ENCODE data around the gene DDX46.

The DDX46 gene

GRCh38 chr5:134735243-134735642 is 23.3 kb upstream of the DDX46 start:
- CTCF ChIA-PET = interaction anchor here (1.3 to 1.9 kb wide), 4 partner anchors 10 to 169 kb away, joined by 3 to 8 read pairs (median 6); partner anchors contain the start of genes DDX46 and PCBD2
- POLR2A ChIA-PET = no interaction called here
- DNase-seq (ENCODE audit: extremely low spot score) = no peak
- TF ChIP-seq CTCF (IDR thresholded peaks at IDR 0.05; ENCODE audit: control extremely low read depth, extremely low read depth, low read depth, missing control alignments) = no peak

- DNase-seq (ENCODE audit: extremely low spot score) = no peak
- no peak for TF ChIP-seq CTCF (IDR thresholded peaks at IDR 0.05; ENCODE audit: control extremely low read depth, extremely low read depth, low read depth, missing control alignments)
- ChIA-PET POLR2A (no interaction called here), CTCF (interaction anchor here (1.1 to 1.7 kb wide), 5 partner anchors 11 to 168 kb away, joined by 3 to 8 read pairs (median 5); partner anchors contain the start of genes DDX46 and PCBD2)
These were observed 22.3 kb upstream of the DDX46 start for GRCh38 chr5:134736173-134736812.

GRCh38 chr5:134738133-134738962 is 20.2 kb upstream of the DDX46 start, which contains the start of gene CAMLG:
Gene CAMLG (plus strand): TSS chr5:134738548. CDS start chr5:134738621, 73 bp downstream.
- TF ChIP-seq CTCF (IDR thresholded peaks at IDR 0.05; ENCODE audit: control extremely low read depth, extremely low read depth, low read depth, missing control alignments) = peak; percentile 87
- POLR2A ChIA-PET = interaction anchor here (0.5 to 1.0 kb wide), 2 partner anchors 164 to 286 kb away, joined by 5 to 7 read pairs; no protein-coding TSS in a partner anchor
- peak; percentile 95 for DNase-seq (ENCODE audit: extremely low spot score)
- CTCF ChIA-PET = interaction anchor here (0.6 to 5.7 kb wide), 24 partner anchors 9 to 179 kb away, joined by 3 to 66 read pairs (median 4); partner anchors contain the start of genes DDX46 and PCBD2

- ChIA-PET POLR2A (interaction anchor here (1.0 kb wide), 1 partner anchor 163 kb away, joined by 5 read pairs; no protein-coding TSS in a partner anchor), CTCF (interaction anchor here (0.6 to 5.7 kb wide), 28 partner anchors 8 to 179 kb away, joined by 3 to 66 read pairs (median 4); partner anchors contain the start of genes DDX46 and PCBD2)
- peak; percentile 47 for DNase-seq (ENCODE audit: extremely low spot score)
- TF ChIP-seq CTCF (IDR thresholded peaks at IDR 0.05; ENCODE audit: control extremely low read depth, extremely low read depth, low read depth, missing control alignments) = peak; percentile 22
These were observed 19.5 kb upstream of the DDX46 start for GRCh38 chr5:134738963-134739661.

- ChIA-PET POLR2A (interaction anchor here (0.6 kb wide), 1 partner anchor 12 kb away, joined by 5 read pairs; no protein-coding TSS in a partner anchor), CTCF (interaction anchor here (0.8 to 5.7 kb wide), 7 partner anchors 10 to 164 kb away, joined by 3 to 66 read pairs (median 3); partner anchors contain the start of genes DDX46 and PCBD2)
- no peak for TF ChIP-seq CTCF (IDR thresholded peaks at IDR 0.05; ENCODE audit: control extremely low read depth, extremely low read depth, low read depth, missing control alignments)
- no peak for DNase-seq (ENCODE audit: extremely low spot score)
These were observed 17.5 kb upstream of the DDX46 start for GRCh38 chr5:134741052-134741451.
